K562 (cell line): ENCODE measurements around the gene MAZ. TPM values are rescaled to one million over a fixed set of nuclear protein-coding genes. Genes with fewer than 3 reads are reported as not detected.

ENCODE experiments used
- ATF3 ChIP-seq, 2 experiments: fragments of 450-650 bp in 1 of 2; sonication (generic) in 1 of 2; formaldehyde crosslinking in 1 of 2; IDR thresholded peaks in 1 of 2; conservative IDR thresholded peaks in 1 of 2; 2 replicates each; pipeline versions ENCODE4 v1.6.1 to v1.8.1; 2016 to 2023; ENCODE audit warnings: mild to moderate bottlenecking in 2 of 2, moderate library complexity in 2 of 2, inconsistent platforms in 1 of 2, missing genetic modification reagents in 1 of 2
- DNMT1 ChIP-seq: fragments of 450-650 bp; IDR thresholded peaks from 2 replicates; pipeline ENCODE4 v1.6.1; 2016; ENCODE audit warnings: antibody characterized with exemption, mild to moderate bottlenecking
- FOXA3 ChIP-seq, 2 experiments: fragments of 450-650 bp in 1 of 2; sonication (generic) in 1 of 2; formaldehyde crosslinking; IDR thresholded peaks in 1 of 2; conservative IDR thresholded peaks in 1 of 2; 2 replicates each; pipeline versions ENCODE4 v1.4.0 to v1.8.0; 2020 to 2022; ENCODE audit warnings: mild to moderate bottlenecking in 2 of 2, missing genetic modification reagents in 1 of 2
- HBP1 ChIP-seq: fragments of 450-650 bp; formaldehyde crosslinking; IDR thresholded peaks from 2 replicates; pipeline ENCODE4 v1.4.0; 2022; ENCODE audit warnings: missing genetic modification characterization
- KDM1A ChIP-seq, 2 experiments: fragments of 450-650 bp; IDR thresholded peaks; 2 replicates each; pipeline ENCODE4 v1.6.1; 2016; ENCODE audit warnings: mild to moderate bottlenecking in 2 of 2
- MITF ChIP-seq: IDR thresholded peaks from 2 replicates; pipeline ENCODE4 v1.6.1; 2014; ENCODE audit warnings: antibody characterized with exemption
- SMAD3 ChIP-seq: fragments of 450-650 bp; formaldehyde crosslinking; conservative IDR thresholded peaks from 2 replicates; pipeline ENCODE4 v1.4.0; 2020; ENCODE audit warnings: mild to moderate bottlenecking
- SRF ChIP-seq, 2 experiments: fragments of 250-450, 450-650 bp in 1 of 2; sonication (Bioruptor Pico) in 1 of 2; sonication (generic) in 1 of 2; formaldehyde crosslinking; IDR thresholded peaks; 2 replicates each; pipeline versions ENCODE4 v1.5.0 to v1.5.1; 2020 to 2022; ENCODE audit warnings: mild to moderate bottlenecking in 1 of 2, missing genetic modification reagents in 1 of 2
- THRB ChIP-seq: fragments of 450-650 bp; formaldehyde crosslinking; conservative IDR thresholded peaks from 2 replicates; pipeline ENCODE4 v1.4.0; 2022; ENCODE audit warnings: mild to moderate bottlenecking, missing genetic modification characterization
- U2AF2 ChIP-seq: fragments of 200-400 bp; formaldehyde crosslinking; optimal IDR thresholded peaks from 2 replicates; pipeline ENCODE3; 2017; ENCODE audit warnings: low read depth, mild to moderate bottlenecking, low read length
- UBTF ChIP-seq, 2 experiments: IDR thresholded peaks; 2 replicates each; pipeline ENCODE4 v1.6.1; 2012; ENCODE audit warnings: improper control_type of control experiment in 2 of 2, low read depth in 2 of 2, low read length in 2 of 2, borderline replicate concordance in 1 of 2
- ZNF512 ChIP-seq: IDR thresholded peaks from 2 replicates; pipeline ENCODE4 v1.6.1; 2016; ENCODE audit warnings: missing genetic modification characterization, missing compliant biosample characterization
- ZNF740 ChIP-seq, 3 experiments: fragments of 200-800 bp in 1 of 3; sonication (Bioruptor generic) in 1 of 3; sonication (generic) in 1 of 3; formaldehyde crosslinking in 1 of 3; IDR thresholded peaks; 2 replicates each; pipeline versions ENCODE4 v1.6.1 to v1.8.0; 2016 to 2022; ENCODE audit warnings: mild to moderate bottlenecking in 2 of 3, missing compliant biosample characterization in 2 of 3, missing genetic modification characterization in 2 of 3, missing genetic modification reagents in 1 of 3
- polyA plus RNA-seq, 8 experiments: library from polyadenylated mRNA; depleted of rRNA in 4 of 8; stranded (reverse) in 5 of 8; unstranded in 3 of 8; fragments of >200 nt; fragmentation: Nextera tagmentation in 2 of 8; fragmentation: Illumina TruSeq in 1 of 8; extraction: Ambion mirVana in 2 of 8; extraction: Trizol in 1 of 8; gene quantifications; 2 replicates each; pipeline versions ENCODE4 v1.2.1 to v1.2.3, GENCODE V29; 2011 to 2014; ENCODE audit warnings: inconsistent platforms in 1 of 8, missing spikeins in 1 of 8
- total RNA-seq, 7 experiments: library from RNA; depleted of rRNA in 6 of 7; stranded (reverse); fragments of >200 nt in 6 of 7; fragmentation: Illumina TruSeq in 2 of 7; extraction: Trizol in 2 of 7; gene quantifications; 2 replicates each; pipeline versions ENCODE4 v1.2.1 to v1.2.3, GENCODE V29; 2011 to 2021; ENCODE audit warnings: low replicate concordance in 1 of 7

MAZ gene
- total and polyA plus RNA-seq, 9 of the 15 experiments (the other 6 are each of a cell fraction or from before 2014, with no cell fraction given) = 45.4 to 532 (median 250) TPM

- no peak for TF ChIP-seq MITF
- no peak for TF ChIP-seq DNMT1
- no peak for TF ChIP-seq U2AF2
- no peak for TF ChIP-seq HBP1 (CRISPR knock-in tag)
- TF ChIP-seq ATF3 (IDR thresholded peaks at IDR 0.05) = peak; percentile 49; the same call in 1 of the 2 replicates
- TF ChIP-seq ATF3 (CRISPR knock-in tag; conservative IDR thresholded peaks at IDR 0.05) = no peak
- no peak for TF ChIP-seq UBTF (IDR thresholded peaks at IDR 0.05; ENCODE audit: borderline replicate concordance in 1 of 2, low read depth in 2 of 2, low read length in 2 of 2)
- 0 out of 2 replicates have a peak, but pooled peaks have one; percentile 12 for TF ChIP-seq ZNF512 (tag)
- TF ChIP-seq THRB (CRISPR knock-in tag) = no peak
- peak in 1 of 2 experiments; percentile 55; a peak in 1 of 4 replicates for TF ChIP-seq KDM1A (IDR thresholded peaks at IDR 0.05)
- no peak for TF ChIP-seq FOXA3 (CRISPR knock-in tag; conservative IDR thresholded peaks at IDR 0.05 in 1 of 2, IDR thresholded peaks at IDR 0.05 in 1 of 2)
- TF ChIP-seq ZNF740 (CRISPR knock-in tag; IDR thresholded peaks at IDR 0.05) = no peak
- TF ChIP-seq ZNF740 (tag; IDR thresholded peaks at IDR 0.05) = no peak
- no peak for TF ChIP-seq SRF (CRISPR knock-in tag; IDR thresholded peaks at IDR 0.05)
- no peak for TF ChIP-seq SMAD3 (CRISPR knock-in tag)
Observed at GRCh38 chr16:29765167-29766032, 40.9 kb upstream of the MAZ start (continued).
